Rectal smooth muscle tissue (tissue), 1 donor: ENCODE measurements around the gene OR52B2.
A peak's percentile ranks its signal among the peaks of the same experiment; 100 is the strongest.

Experiments used
- H3K27ac ChIP-seq: one replicate; pipeline ENCODE4 v1.7.0; 2013; ENCODE audit warnings: low read depth, low read length, inconsistent platforms
- H3K27me3 ChIP-seq: one replicate; pipeline ENCODE4 v1.7.0; 2013; ENCODE audit warnings: low read length; ENCODE audit not compliant: control insufficient read depth, insufficient read depth
- H3K36me3 ChIP-seq: one replicate; pipeline ENCODE4 v1.7.0; 2013; ENCODE audit warnings: low read length; ENCODE audit not compliant: control insufficient read depth, insufficient read depth
- H3K4me1 ChIP-seq: one replicate; pipeline ENCODE4 v1.7.0; 2013; ENCODE audit warnings: low read length; ENCODE audit not compliant: control insufficient read depth, insufficient read depth
- H3K4me3 ChIP-seq: one replicate; pipeline ENCODE4 v1.7.0; 2013; ENCODE audit warnings: low read length
- H3K9ac ChIP-seq: one replicate; pipeline ENCODE4 v1.7.0; 2013; ENCODE audit warnings: low read length

OR52B2 gene

GRCh38 chr11:6170226-6170625 lies at the start of gene OR52B2:
OR52B2 (minus strand) TSS chr11:6170326; CDS start chr11:6170326, 0 bp downstream.
- no peaks in the 10 kb centered on the region for H3K36me3 ChIP-seq

DNA sequence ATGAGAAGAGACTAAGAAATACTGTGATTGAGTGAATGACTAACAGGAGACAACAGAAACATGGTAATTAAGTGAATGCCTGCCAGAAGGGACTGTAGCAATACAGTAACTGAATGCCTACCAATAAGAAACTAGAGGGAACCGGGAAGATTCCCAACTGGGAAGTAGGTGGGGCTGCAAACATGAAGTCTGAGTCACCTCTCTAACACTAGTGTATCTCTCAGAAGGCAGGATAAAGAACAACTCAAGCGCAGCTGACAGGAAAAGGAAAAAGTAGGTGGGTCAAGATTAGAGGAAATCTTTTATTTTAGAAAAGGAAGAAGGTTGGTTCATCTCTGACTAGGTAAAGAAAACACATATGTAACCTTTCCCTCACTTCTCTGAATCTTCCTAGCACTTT lies 49.2 kb upstream of the OR52B2 start:
- Histone ChIP-seq H3K4me1 (no peaks in the 10 kb centered on the region), H3K36me3 (peaks cover 60% of the 10 kb centered on the region), H3K4me3 (no peak overlapping the region), H3K27ac (no peak overlapping the region), H3K27me3 (no peaks in the 10 kb centered on the region), H3K9ac (no peak overlapping the region)

More at GRCh38 chr11:6170226-6170625, at the start of gene OR52B2:
- Histone ChIP-seq H3K9ac (no peak within 1 kb of the TSS), H3K4me3 (no peak within 1 kb of the TSS), H3K4me1 (no peaks in the 10 kb centered on the region), H3K27me3 (no peaks in the 10 kb centered on the region), H3K27ac (no peak within 1 kb of the TSS)

DNA sequence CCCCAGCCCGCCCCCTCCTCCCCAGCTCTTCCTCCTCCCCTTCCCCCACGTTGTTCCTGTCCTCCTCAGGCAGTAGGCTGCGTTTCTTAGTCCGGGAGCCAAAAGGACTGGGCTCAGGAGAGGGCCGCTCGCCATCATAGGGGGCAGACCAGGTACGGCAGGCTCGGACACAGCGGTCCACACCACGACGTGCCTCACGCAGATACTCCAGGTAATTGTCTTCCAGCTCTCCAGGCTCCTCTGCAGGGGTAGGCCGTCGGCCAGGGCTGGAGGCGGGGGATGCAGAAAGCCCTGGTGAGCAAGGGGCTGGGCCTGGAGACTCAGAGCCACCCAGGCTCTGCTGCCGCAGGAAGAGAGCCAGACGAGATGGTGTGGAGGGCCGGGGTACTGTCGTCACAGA lies 47.6 kb upstream of the OR52B2 start:
- H3K27me3 ChIP-seq, result no peaks in the 10 kb centered on the region
- H3K9ac ChIP-seq, result no peak overlapping the region
- peaks cover 56% of the 10 kb centered on the region for H3K36me3 ChIP-seq
- no peaks in the 10 kb centered on the region for H3K4me1 ChIP-seq
- H3K27ac ChIP-seq, result no peak overlapping the region
- H3K4me3 ChIP-seq, result no peak overlapping the region

- H3K4me1 ChIP-seq, result no peaks in the 10 kb centered on the region
- peaks cover 48% of the 10 kb centered on the region for H3K36me3 ChIP-seq
Measured at GRCh38 chr11:6216501-6216900, 46.4 kb upstream of the OR52B2 start.

DNA sequence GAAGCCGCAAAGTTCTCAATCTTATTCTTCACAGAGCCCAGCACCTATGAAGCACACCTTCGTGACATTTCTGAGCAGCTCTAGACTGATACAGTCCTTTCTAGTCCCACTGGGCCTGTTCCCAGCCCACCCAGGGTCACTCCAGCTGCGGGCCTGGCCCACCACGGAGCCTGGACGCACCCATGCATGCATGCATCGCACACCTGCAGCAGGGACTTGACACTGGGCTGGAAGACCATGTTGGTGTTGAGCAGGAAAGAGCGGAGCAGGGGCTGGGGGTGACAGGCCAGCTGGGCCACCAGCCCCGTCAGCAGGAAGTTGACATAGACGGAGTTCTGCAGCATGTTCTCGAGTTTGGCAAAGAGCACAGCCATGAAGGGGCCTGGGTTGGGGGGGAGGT lies 44.4 kb upstream of the OR52B2 start:
- no peak overlapping the region for H3K27ac ChIP-seq
- no peaks in the 10 kb centered on the region for H3K27me3 ChIP-seq
- no peaks in the 10 kb centered on the region for H3K4me1 ChIP-seq
- H3K4me3 ChIP-seq, result no peak overlapping the region
- peaks cover 40% of the 10 kb centered on the region for H3K36me3 ChIP-seq
- no peak overlapping the region for H3K9ac ChIP-seq

More at GRCh38 chr11:6216501-6216900, 46.4 kb upstream of the OR52B2 start:
- Histone ChIP-seq H3K9ac (no peak overlapping the region), H3K27me3 (no peaks in the 10 kb centered on the region), H3K4me3 (no peak overlapping the region), H3K27ac (no peak overlapping the region)

GRCh38 chr11:6210274-6210955 lies 40.3 kb upstream of the OR52B2 start:
- H3K27me3 ChIP-seq, result no peaks in the 10 kb centered on the region
- peaks cover 5% of the 10 kb centered on the region for H3K36me3 ChIP-seq
- H3K4me3 ChIP-seq, result no peak overlapping the region
- no peak overlapping the region for H3K9ac ChIP-seq
- no peaks in the 10 kb centered on the region for H3K4me1 ChIP-seq
- H3K27ac ChIP-seq, result no peak overlapping the region

DNA sequence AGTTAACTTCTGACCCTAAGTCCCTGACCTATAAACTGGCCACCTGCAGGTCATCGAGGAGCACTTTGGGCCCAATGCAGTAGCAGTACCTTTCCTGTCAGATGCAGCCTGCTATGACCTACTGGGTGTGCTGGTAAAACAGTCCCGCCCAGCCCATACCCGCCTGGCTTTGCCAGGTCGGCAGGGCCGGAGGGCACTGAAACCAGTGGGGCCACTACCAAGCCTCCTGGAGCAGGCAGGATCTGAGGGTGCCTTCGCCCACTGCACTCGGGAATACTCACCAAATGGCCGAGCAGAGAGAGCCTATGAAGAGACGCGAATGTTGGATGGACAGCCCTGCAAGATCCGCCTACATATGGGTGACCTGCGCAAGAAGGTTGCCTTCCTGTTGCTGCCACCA lies 39.7 kb upstream of the OR52B2 start:
- Histone ChIP-seq H3K27ac (no peak overlapping the region), H3K27me3 (no peaks in the 10 kb centered on the region), H3K4me3 (no peak overlapping the region), H3K4me1 (no peaks in the 10 kb centered on the region), H3K9ac (no peak overlapping the region), H3K36me3 (peaks cover 3% of the 10 kb centered on the region)

DNA sequence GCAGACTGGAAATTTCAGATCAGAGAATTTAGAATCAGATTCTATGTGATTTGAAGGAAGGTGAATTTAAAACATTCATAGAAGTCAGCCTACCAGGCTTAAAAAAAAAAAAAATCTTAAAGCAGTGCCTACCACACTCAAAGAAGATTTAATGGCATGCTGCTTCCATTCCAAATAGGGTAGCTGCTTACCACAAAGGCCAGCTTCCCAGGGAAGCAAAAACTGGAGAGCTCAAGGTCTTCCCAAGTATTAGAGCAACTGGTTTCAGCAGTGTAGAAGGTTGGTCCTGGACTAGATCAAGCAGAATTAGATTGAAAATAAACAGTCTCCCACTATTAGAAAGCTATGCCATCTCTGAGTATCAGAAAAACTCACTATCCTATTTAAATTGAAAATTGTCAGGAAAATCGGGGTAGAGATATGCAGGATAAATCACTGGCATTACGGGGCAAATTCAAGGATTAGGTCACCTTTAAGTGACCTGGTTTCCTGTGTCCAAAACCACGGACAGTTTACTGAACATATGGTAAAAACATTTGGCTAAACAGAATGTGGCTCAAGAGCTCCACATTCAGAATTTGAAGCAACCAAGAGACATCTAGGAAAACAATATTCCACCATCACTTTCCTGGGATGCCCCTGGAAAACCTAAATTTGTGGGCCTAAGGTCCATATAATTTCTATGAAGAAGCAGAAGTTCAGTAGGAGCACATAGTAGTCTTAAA lies 36.5 kb upstream of the OR52B2 start:
- Histone ChIP-seq H3K27ac (peak overlapping the region; percentile 62), H3K27me3 (no peaks in the 10 kb centered on the region), H3K36me3 (no peaks in the 10 kb centered on the region), H3K4me1 (no peaks in the 10 kb centered on the region), H3K9ac (no peak overlapping the region), H3K4me3 (no peak overlapping the region)

DNA sequence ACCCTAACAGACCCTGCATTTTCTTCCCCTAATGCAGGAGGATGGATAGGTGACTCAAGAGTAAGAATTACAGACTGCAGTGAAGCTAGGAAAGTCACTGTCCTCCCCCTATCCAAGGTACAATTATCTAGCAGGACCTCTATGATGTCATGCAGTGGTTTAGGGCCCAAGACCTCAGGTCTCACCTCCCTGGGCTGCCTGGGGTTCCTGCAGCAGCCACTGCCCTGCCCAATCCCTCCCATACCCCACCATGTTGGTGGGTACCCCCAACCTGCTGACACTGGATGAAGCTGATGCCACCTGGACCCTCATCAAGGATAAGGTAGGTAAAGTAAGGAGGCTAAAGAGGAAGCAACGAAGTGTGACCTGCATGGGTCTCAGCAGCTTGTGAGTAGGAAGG lies 35.2 kb upstream of the OR52B2 start, which contains the start of gene C11orf42:
C11orf42 (plus strand) TSS at position 192 of the 400 bp plus-strand sequence; CDS start at position 251, 59 bp downstream.
- H3K36me3 ChIP-seq, result no peaks in the 10 kb centered on the region
- no peak within 1 kb of the TSS for H3K4me3 ChIP-seq
- H3K27ac ChIP-seq, result no peak within 1 kb of the TSS
- no peaks in the 10 kb centered on the region for H3K27me3 ChIP-seq
- no peaks in the 10 kb centered on the region for H3K4me1 ChIP-seq
- no peak within 1 kb of the TSS for H3K9ac ChIP-seq

DNA sequence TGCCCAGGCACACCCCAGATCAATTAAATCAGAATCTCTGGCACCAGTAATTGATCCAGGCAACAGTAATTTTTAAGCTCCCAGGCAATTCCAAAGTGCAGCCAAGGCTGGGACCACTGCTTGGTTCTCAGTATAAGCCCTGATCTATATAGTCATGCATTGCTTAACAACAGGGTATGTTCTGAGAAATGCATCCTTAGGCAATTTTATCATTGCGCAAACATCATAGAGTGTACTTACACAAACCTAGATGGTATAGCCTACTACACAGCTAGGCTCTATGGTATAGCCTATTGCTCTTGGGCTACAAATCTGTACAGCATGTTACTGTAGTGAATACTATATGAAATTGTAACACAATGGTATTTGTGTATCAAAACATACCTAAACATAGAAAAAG lies 34.6 kb upstream of the OR52B2 start:
- Histone ChIP-seq H3K36me3 (no peaks in the 10 kb centered on the region), H3K9ac (no peak overlapping the region), H3K27ac (no peak overlapping the region), H3K27me3 (no peaks in the 10 kb centered on the region), H3K4me1 (no peaks in the 10 kb centered on the region), H3K4me3 (no peak overlapping the region)

DNA sequence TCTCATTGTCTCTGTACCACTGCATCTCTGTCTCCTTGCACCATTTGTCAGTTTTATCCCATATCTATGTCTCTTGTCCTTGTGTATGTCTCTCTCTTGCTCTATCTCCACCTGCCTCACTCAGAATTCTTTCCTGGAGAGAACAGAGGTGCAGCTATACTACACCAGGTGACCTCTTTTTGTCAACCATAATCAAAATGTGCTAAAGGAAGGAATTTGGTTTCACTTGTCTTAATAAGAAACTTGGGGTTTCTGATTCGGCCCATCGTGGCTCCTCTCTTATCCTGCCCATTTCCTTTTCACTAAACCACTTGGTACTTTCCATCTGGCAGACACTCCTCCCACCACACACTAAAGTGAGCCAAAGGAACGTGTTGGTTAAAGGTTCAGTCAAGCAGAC lies 33.2 kb upstream of the OR52B2 start:
- Histone ChIP-seq H3K9ac (no peak overlapping the region), H3K27ac (no peak overlapping the region), H3K27me3 (no peaks in the 10 kb centered on the region), H3K36me3 (no peaks in the 10 kb centered on the region), H3K4me1 (no peaks in the 10 kb centered on the region), H3K4me3 (no peak overlapping the region)

GRCh38 chr11:6202041-6202440 lies 31.9 kb upstream of the OR52B2 start:
- H3K27ac ChIP-seq, result no peak overlapping the region
- H3K4me3 ChIP-seq, result no peak overlapping the region

GRCh38 chr11:6201481-6201880 lies 31.4 kb upstream of the OR52B2 start:
- no peak overlapping the region for H3K4me3 ChIP-seq
- no peak overlapping the region for H3K27ac ChIP-seq
- H3K27me3 ChIP-seq, result no peaks in the 10 kb centered on the region

More at GRCh38 chr11:6202041-6202440, 31.9 kb upstream of the OR52B2 start:
- no peak overlapping the region for H3K9ac ChIP-seq
- H3K27me3 ChIP-seq, result no peaks in the 10 kb centered on the region
- H3K4me1 ChIP-seq, result no peaks in the 10 kb centered on the region
- no peaks in the 10 kb centered on the region for H3K36me3 ChIP-seq

More at GRCh38 chr11:6201481-6201880, 31.4 kb upstream of the OR52B2 start:
- Histone ChIP-seq H3K4me1 (no peaks in the 10 kb centered on the region), H3K36me3 (no peaks in the 10 kb centered on the region), H3K9ac (no peak overlapping the region)
